ENCODE measurements around the gene IFT57.

- TF ChIP-seq POLR2A (IDR thresholded peaks at IDR 0.05) (no peak), CTCF (IDR thresholded peaks at IDR 0.05) (no peak)
Measured at GRCh38 chr3:108124337-108125152, 97.7 kb downstream of the IFT57 start.

Measured in right lobe of liver (tissue), 4 donors.